Mesenchymal stem cell (in vitro differentiated cells and primary cell): ENCODE measurements around the gene ASB16.

ENCODE experiments used
- DNase-seq: peaks from one replicate; pipeline ENCODE4 v3.0.0-alpha.2; 2013
- H2AFZ ChIP-seq: one replicate; pipeline ENCODE4 v1.6.1; 2013; ENCODE audit warnings: low read depth, mild to moderate bottlenecking, control low read depth, inconsistent platforms, low read length, moderate library complexity
- H2AK5ac ChIP-seq: 2 replicates; pipeline ENCODE4 v1.6.1; 2013; ENCODE audit warnings: low read length, moderate library complexity, mild to moderate bottlenecking, inconsistent platforms; ENCODE audit not compliant: severe bottlenecking
- H2BK120ac ChIP-seq: one replicate; pipeline ENCODE4 v1.6.1; 2013; ENCODE audit warnings: low read depth, mild to moderate bottlenecking, inconsistent platforms, low read length, moderate library complexity
- H2BK12ac ChIP-seq, 2 experiments: one replicate each; pipeline ENCODE4 v1.6.1; 2013; ENCODE audit warnings: inconsistent platforms in 2 of 2, low read length in 2 of 2, mild to moderate bottlenecking in 2 of 2, moderate library complexity in 2 of 2, control low read depth in 1 of 2
- H2BK15ac ChIP-seq: one replicate; pipeline ENCODE4 v1.6.1; 2013; ENCODE audit warnings: mild to moderate bottlenecking, low read depth, inconsistent platforms; ENCODE audit not compliant: poor library complexity, severe bottlenecking
- H2BK5ac ChIP-seq: 2 replicates; pipeline ENCODE4 v1.6.1; 2013; ENCODE audit warnings: low read depth, mild to moderate bottlenecking, low read length, control low read depth, inconsistent platforms; ENCODE audit not compliant: poor library complexity, severe bottlenecking
- H3K14ac ChIP-seq, 2 experiments: one replicate each; pipeline ENCODE4 v1.6.1; 2013; ENCODE audit warnings: inconsistent platforms in 2 of 2, low read length in 2 of 2, control low read depth in 1 of 2, mild to moderate bottlenecking in 1 of 2, moderate library complexity in 1 of 2
- H3K18ac ChIP-seq, 2 experiments: one replicate each; pipeline ENCODE4 v1.6.1; 2013; ENCODE audit warnings: inconsistent platforms in 2 of 2, low read length in 2 of 2, control low read depth in 1 of 2, low read depth in 1 of 2, mild to moderate bottlenecking in 1 of 2
- H3K23ac ChIP-seq, 2 experiments: one replicate each; pipeline ENCODE4 v1.6.1; 2013; ENCODE audit warnings: inconsistent platforms in 2 of 2, low read length in 2 of 2, mild to moderate bottlenecking in 2 of 2, moderate library complexity in 2 of 2, control low read depth in 1 of 2
- H3K27ac ChIP-seq: 2 replicates; pipeline ENCODE4 v1.5.1; 2013; ENCODE audit warnings: mild to moderate bottlenecking, moderate library complexity, low read length, control low read depth, inconsistent platforms; ENCODE audit not compliant: poor library complexity, severe bottlenecking
- H3K27me3 ChIP-seq, 2 experiments: 2 replicates each; pipeline versions ENCODE4 v1.6.1 to v1.7.0; 2013; ENCODE audit warnings: low read length in 2 of 2, mild to moderate bottlenecking in 2 of 2, moderate library complexity in 2 of 2, control low read depth in 1 of 2, inconsistent platforms in 1 of 2; ENCODE audit not compliant: control insufficient read depth in 1 of 2, insufficient read depth in 1 of 2
- H3K36me3 ChIP-seq, 2 experiments: 2 replicates each; pipeline versions ENCODE4 v1.6.1 to v1.7.0; 2013; ENCODE audit warnings: low read length in 2 of 2, control low read depth in 1 of 2, inconsistent platforms in 1 of 2, low read depth in 1 of 2, mild to moderate bottlenecking in 1 of 2; ENCODE audit not compliant: insufficient read depth in 2 of 2, control insufficient read depth in 1 of 2
- H3K4ac ChIP-seq, 2 experiments: one replicate each; pipeline ENCODE4 v1.6.1; 2013; ENCODE audit warnings: inconsistent platforms in 2 of 2, low read length in 2 of 2, mild to moderate bottlenecking in 2 of 2, moderate library complexity in 2 of 2, control low read depth in 1 of 2, low read depth in 1 of 2
- H3K4me1 ChIP-seq: 2 replicates; pipeline ENCODE4 v1.6.1; 2013; ENCODE audit warnings: low read depth, low read length, control low read depth; ENCODE audit not compliant: control insufficient read depth, insufficient read depth
- H3K4me2 ChIP-seq: 2 replicates; pipeline ENCODE4 v1.6.1; 2013; ENCODE audit warnings: low read length, mild to moderate bottlenecking, inconsistent platforms; ENCODE audit not compliant: poor library complexity, severe bottlenecking
- H3K4me3 ChIP-seq, 2 experiments: 2 replicates each; pipeline versions ENCODE4 v1.5.1 to v1.7.0; 2013; ENCODE audit warnings: low read length in 2 of 2, mild to moderate bottlenecking in 2 of 2, control low read depth in 1 of 2, low read depth in 1 of 2; ENCODE audit not compliant: insufficient read depth in 1 of 2
- H3K79me1 ChIP-seq: replicated peaks from 2 replicates; pipeline ENCODE4 v1.6.1; 2013; ENCODE audit warnings: mild to moderate bottlenecking, control low read depth, low read length, inconsistent platforms; ENCODE audit not compliant: poor library complexity, severe bottlenecking
- H3K9ac ChIP-seq: 2 replicates; pipeline ENCODE4 v1.7.0; 2013; ENCODE audit warnings: mild to moderate bottlenecking, low read length, moderate library complexity
- H3K9me3 ChIP-seq: 2 replicates; pipeline ENCODE4 v1.7.0; 2013; ENCODE audit warnings: mild to moderate bottlenecking, low read length; ENCODE audit not compliant: control insufficient read depth
- H4K8ac ChIP-seq: one replicate; pipeline ENCODE4 v1.6.1; 2013; ENCODE audit warnings: inconsistent platforms, mild to moderate bottlenecking, low read length, moderate library complexity
- H4K91ac ChIP-seq: one replicate; pipeline ENCODE4 v1.6.1; 2013; ENCODE audit warnings: mild to moderate bottlenecking, low read length, inconsistent platforms
- WGBS: methylation state at CpG from one replicate; pipeline ENCODE4 v1.1.7; 2013; ENCODE audit warnings: mixed read lengths; 5-methylcytosine and 5-hydroxymethylcytosine counted together

The ASB16 gene

DNA sequence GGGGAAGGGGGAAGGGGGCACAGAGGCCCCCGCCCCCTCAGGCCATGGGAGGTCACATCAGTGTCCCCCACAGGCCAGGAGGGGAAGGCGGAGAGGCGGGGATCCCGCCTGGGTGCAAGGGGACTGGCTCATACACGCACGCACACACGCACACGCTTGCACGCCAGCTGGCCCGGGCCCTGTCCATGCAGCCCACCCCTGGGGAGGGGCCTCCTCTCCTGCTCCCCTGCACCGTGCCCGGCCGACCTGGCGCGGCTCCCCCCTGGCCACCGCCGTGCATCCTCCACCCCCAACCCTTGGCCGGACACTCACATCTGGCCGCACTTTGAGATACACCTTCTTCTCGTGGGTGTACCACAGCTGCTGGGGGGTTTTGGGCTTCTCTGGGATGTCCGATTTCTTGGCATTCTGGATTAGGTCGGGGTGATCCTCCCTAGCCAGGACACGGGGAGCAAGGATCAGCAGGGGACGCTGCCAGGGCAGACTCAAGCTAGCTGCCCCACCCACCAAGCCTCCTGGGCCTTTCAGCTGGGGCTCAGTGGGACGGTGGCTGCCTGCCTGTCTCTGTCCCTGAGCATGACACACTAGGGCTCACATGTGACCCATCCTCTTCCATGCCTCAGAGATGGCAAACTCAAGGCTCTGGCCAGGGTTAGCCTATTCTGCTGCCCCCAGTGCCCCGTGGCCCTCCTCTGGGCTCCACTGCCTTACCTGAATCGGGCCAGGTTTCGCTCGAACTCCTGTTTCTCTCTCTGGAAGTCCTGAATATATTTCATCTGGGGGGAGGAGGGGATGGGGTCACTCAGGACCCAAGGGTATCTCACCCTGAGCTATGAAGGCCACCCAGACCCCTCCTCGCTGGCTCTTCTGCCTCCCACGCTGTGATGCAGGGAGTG lies 42.3 kb downstream of the ASB16 start:
- peaks cover 27% of the 10 kb centered on the region for H3K4me1 ChIP-seq
- no peak for DNase-seq
- no peak overlapping the region for H2AFZ ChIP-seq

DNA sequence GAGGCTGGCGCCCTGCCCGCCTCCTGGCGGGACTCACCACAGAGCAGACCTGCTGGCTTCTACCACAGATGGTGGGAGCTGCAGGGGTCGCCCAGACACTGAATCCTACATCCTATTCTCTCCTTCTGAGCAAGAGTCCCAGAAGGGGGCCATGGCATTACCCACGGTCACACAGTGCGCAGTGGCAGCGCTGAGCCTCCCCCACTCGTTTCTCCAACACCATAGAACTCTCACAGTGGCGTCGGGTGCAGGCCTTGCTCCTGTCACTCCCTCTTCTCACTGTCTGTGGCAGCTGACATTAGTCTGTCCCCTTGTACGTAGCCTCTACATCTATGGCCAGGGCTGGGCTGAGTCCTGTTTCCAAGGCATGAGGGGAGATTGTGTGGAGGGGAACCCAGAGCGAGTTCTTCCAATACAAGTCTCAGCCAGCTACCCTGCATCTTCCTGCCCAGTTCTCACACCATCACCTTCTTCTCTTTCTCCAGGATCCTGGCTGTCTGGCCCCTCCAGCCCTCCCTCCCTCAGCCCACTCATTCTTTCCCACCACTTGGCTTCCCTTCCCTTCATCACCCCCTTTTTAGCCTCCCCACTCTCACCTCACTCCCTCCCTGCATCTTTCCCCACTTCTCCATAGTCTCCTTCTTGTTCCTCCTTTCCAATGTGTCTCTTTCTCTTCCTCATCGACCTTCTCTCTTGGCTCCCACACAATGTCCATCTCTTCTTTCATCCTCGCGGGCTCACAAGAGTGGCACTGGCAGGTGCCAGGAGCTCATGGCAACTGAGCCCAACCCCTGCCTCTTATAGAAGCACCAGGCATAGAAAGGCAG lies 43.1 kb downstream of the ASB16 start:
- H3K18ac ChIP-seq = no peak overlapping the region
- H3K9ac ChIP-seq = peak overlapping the region; percentile 22
- H3K9me3 ChIP-seq = peaks cover 8% of the 10 kb centered on the region
- no peak overlapping the region for H2AFZ ChIP-seq
- no peaks in the 10 kb centered on the region for H3K27me3 ChIP-seq
- H3K23ac ChIP-seq = no peak overlapping the region
- 96% methylated on average over 12 of the region's 15 CpGs for WGBS
- no peak overlapping the region for H2AK5ac ChIP-seq
- H2BK5ac ChIP-seq = no peak overlapping the region
- H2BK15ac ChIP-seq = no peak overlapping the region
- DNase-seq = no peak
- H3K27ac ChIP-seq = no peak overlapping the region
- no peak overlapping the region for H4K8ac ChIP-seq
- H3K4ac ChIP-seq = no peak overlapping the region
- H4K91ac ChIP-seq = no peak overlapping the region
- no peak overlapping the region for H3K4me2 ChIP-seq
- peaks cover 65 to 81% of the 10 kb centered on the region in 2 experiments for H3K36me3 ChIP-seq
- no peak overlapping the region for H3K4me3 ChIP-seq
- H2BK12ac ChIP-seq = no peak overlapping the region
- no peak overlapping the region for H3K14ac ChIP-seq
- peaks cover 38% of the 10 kb centered on the region for H3K79me1 ChIP-seq
- no peak overlapping the region for H2BK120ac ChIP-seq
- H3K4me1 ChIP-seq = peaks cover 29% of the 10 kb centered on the region

More for the DNA sequence above, 42.3 kb downstream of the ASB16 start:
- H3K14ac ChIP-seq = no peak overlapping the region
- H3K4ac ChIP-seq = no peak overlapping the region
- no peak overlapping the region for H4K91ac ChIP-seq
- H2BK12ac ChIP-seq = peak overlapping the region in 1 of 2 experiments; percentile 12
- peaks cover 72 to 89% of the 10 kb centered on the region in 2 experiments for H3K36me3 ChIP-seq
- WGBS = 95% methylated on average over 31 of the region's 31 CpGs
- H2BK120ac ChIP-seq = no peak overlapping the region
- no peak overlapping the region for H4K8ac ChIP-seq
- H3K9ac ChIP-seq = peak overlapping the region; percentile 22
- peaks cover 42% of the 10 kb centered on the region for H3K79me1 ChIP-seq
- no peak overlapping the region for H2AK5ac ChIP-seq
- H3K23ac ChIP-seq = no peak overlapping the region
- no peak overlapping the region for H3K4me3 ChIP-seq
- H3K27ac ChIP-seq = no peak overlapping the region
- H2BK5ac ChIP-seq = no peak overlapping the region
- H3K9me3 ChIP-seq = peaks cover 8% of the 10 kb centered on the region
- peak overlapping the region; percentile 17 for H2BK15ac ChIP-seq
- no peak overlapping the region for H3K4me2 ChIP-seq
- no peaks in the 10 kb centered on the region for H3K27me3 ChIP-seq
- no peak overlapping the region for H3K18ac ChIP-seq

DNA sequence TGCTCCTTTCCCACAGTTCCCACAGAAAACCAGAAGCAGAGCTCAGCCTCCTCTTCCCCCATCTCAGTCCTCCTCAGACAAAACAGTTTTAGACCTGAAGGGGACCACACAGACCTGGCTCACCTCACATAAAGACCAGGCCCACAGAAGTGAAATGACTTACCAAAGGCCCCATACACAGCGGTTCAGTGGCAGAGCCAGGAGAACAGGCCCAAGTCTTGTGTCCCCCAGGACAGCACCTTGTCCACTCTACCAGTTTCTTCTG lies 43.7 kb downstream of the ASB16 start:
- Histone ChIP-seq H3K27me3 (no peaks in the 10 kb centered on the region), H2BK12ac (no peak overlapping the region), H2AFZ (no peak overlapping the region), H2AK5ac (no peak overlapping the region), H2BK5ac (no peak overlapping the region), H3K23ac (no peak overlapping the region), H3K9ac (no peak overlapping the region), H2BK15ac (no peak overlapping the region), H3K14ac (no peak overlapping the region), H3K27ac (no peak overlapping the region), H4K91ac (no peak overlapping the region), H3K4me1 (peaks cover 29% of the 10 kb centered on the region), H3K4me2 (no peak overlapping the region), H3K79me1 (peaks cover 38% of the 10 kb centered on the region), H3K18ac (no peak overlapping the region), H3K36me3 (peaks cover 60 to 75% of the 10 kb centered on the region in 2 experiments), H3K4me3 (no peak overlapping the region), H4K8ac (no peak overlapping the region), H2BK120ac (no peak overlapping the region), H3K9me3 (peaks cover 8% of the 10 kb centered on the region), H3K4ac (no peak overlapping the region)
- 82% methylated on average over 1 of the region's 1 CpG for WGBS
- DNase-seq = no peak

DNA sequence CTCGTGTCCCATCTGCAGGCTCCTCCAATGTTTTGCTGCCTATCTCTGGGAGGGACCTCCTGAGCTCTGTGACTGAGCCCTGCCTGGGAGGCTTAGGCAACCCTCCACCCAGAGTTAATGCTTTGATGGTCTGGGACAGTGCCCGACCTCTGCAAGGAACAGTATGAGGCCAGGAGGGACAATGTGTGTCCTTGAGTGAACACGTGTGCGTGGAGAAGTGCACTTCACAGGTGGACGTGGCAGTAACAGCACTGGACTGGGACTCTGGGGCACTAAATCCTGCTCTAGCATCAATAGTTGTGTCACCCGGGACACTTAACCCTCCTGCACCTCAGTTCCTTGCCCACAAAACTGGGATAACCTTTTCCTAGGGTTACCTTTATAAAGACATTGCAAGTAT lies 44.4 kb downstream of the ASB16 start:
- no peak overlapping the region for H2AFZ ChIP-seq
- H3K4me3 ChIP-seq = no peak overlapping the region
- H2BK120ac ChIP-seq = no peak overlapping the region
- no peak overlapping the region for H3K9ac ChIP-seq
- no peak for DNase-seq
- no peak overlapping the region for H2BK15ac ChIP-seq
- H3K27me3 ChIP-seq = no peaks in the 10 kb centered on the region
- H3K4ac ChIP-seq = no peak overlapping the region
- no peak overlapping the region for H4K91ac ChIP-seq
- peaks cover 29% of the 10 kb centered on the region for H3K4me1 ChIP-seq
- peaks cover 52 to 68% of the 10 kb centered on the region in 2 experiments for H3K36me3 ChIP-seq
- H2BK5ac ChIP-seq = no peak overlapping the region
- H3K14ac ChIP-seq = no peak overlapping the region
- H3K18ac ChIP-seq = no peak overlapping the region
- no peak overlapping the region for H3K27ac ChIP-seq
- no peak overlapping the region for H2AK5ac ChIP-seq
- H3K4me2 ChIP-seq = no peak overlapping the region
- peaks cover 8% of the 10 kb centered on the region for H3K9me3 ChIP-seq
- H2BK12ac ChIP-seq = no peak overlapping the region
- H4K8ac ChIP-seq = no peak overlapping the region
- 96% methylated on average over 6 of the region's 6 CpGs for WGBS
- H3K23ac ChIP-seq = no peak overlapping the region
- peaks cover 31% of the 10 kb centered on the region for H3K79me1 ChIP-seq
